IPS-18c (cell line): ENCODE results near the gene CRHR2.

Source experiments
- H3K4me3 ChIP-seq: 2 replicates; pipeline ENCODE4 v1.7.0; 2013; ENCODE audit warnings: low read depth, mild to moderate bottlenecking, low read length, moderate library complexity; ENCODE audit not compliant: insufficient read depth
- H3K9me3 ChIP-seq: one replicate; pipeline ENCODE4 v1.6.1; 2013; ENCODE audit warnings: mild to moderate bottlenecking, low read length, moderate library complexity; ENCODE audit not compliant: control insufficient read depth, insufficient read depth

Gene CRHR2

DNA sequence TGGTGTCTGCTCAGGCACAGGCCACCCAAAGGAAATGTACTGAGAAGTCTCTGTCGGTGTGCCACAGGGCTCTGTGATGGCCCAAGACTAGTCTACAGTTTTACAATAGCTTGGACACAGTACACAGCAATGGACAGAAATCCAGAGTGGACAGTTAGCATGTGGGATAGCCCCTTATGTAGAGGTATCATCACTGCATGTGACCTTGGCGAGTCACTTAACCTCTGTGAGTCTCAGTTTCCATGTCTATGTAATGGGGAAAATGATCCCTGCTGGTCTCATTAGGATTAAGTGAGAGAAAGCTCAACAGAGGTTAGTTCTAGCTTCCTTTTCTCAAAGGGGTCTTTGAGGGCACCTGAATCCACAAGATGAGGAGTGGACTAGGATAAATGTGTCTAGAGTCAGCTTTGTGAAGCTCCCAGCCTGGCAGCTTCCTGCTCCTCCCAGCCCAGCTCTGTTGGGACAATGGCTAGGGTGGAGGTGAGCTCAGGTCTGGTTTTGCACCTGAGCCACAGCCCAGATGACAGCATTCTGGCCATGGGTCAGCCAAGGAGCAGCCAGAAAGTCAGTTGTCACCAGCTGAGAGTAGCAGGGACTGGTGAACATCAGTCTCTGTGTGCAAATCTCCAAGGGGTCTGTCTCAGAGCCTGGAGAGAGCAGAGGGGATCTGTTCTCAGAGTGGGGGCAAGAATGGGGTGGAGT, 17.9 kb downstream of the CRHR2 start:
- no peak overlapping the region for H3K4me3 ChIP-seq
- H3K9me3 ChIP-seq, result no peaks in the 10 kb centered on the region

DNA sequence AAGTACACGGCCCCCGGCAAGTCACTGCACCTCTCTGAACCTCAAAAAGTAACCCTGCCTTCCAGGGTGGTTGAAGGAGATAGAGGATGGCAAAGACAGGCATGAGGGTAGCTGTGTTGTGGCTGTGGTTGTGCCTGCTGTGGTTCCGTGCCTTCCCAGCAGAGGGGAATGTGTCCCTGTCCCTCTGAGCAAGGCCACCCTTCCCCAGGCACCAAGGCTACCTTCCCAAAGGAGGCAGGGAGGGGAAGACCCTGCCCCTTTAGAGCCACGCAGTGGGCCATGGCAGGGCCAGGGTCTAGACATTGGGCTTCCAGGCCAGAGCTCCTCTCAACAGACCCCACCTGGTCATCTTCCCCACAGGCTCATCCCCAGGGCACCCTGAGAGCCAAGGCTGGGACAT, 18.8 kb downstream of the CRHR2 start:
- Histone ChIP-seq H3K9me3 (no peaks in the 10 kb centered on the region), H3K4me3 (no peak overlapping the region)

DNA sequence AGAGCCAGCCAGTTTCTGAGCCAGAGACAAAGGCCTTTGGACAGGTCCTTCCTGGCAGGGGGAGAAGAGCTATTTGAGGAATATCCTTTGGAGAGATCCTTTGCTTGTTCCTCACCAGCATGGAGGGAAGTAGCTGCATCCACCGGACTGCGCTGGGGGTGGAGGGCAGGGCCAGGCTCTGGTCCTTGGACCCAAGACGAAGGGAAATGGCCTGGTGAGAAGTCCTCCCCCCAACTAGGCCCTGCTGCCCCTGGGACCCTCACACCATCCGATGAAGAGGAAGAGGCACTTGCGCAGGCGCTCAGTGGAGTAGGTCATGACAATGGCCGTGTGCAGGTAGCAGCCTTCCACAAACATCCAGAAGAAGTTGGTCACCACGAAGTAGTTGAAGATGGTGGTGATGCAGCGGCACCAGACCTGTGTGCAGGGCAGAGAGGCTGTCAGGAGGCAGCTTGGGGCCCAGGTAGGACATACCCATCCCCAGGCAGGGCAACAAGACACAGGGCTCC, 19.8 kb downstream of the CRHR2 start:
- no peaks in the 10 kb centered on the region for H3K9me3 ChIP-seq

DNA sequence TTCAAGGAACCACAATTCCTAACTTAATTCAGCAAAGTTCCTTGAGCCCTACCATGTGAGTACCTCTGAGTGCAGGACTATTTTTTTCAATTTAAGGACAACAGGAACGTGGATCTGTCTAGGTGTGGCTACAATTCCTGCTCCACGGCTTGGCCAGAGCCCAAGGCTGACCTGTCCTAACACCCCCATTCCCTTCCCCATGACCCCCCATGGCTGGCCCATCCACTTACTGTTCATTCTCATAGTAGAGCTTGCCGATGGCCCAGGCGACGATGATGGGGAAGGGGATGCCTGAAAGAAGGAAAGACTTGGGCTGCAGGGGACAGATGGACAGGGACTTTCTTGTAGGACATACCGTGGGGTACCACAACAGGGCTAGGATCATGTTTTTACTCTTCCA, 20.3 kb downstream of the CRHR2 start:
- no peaks in the 10 kb centered on the region for H3K9me3 ChIP-seq
- no peak overlapping the region for H3K4me3 ChIP-seq

More for the DNA sequence above, 19.8 kb downstream of the CRHR2 start:
- H3K4me3 ChIP-seq, result no peak overlapping the region

DNA sequence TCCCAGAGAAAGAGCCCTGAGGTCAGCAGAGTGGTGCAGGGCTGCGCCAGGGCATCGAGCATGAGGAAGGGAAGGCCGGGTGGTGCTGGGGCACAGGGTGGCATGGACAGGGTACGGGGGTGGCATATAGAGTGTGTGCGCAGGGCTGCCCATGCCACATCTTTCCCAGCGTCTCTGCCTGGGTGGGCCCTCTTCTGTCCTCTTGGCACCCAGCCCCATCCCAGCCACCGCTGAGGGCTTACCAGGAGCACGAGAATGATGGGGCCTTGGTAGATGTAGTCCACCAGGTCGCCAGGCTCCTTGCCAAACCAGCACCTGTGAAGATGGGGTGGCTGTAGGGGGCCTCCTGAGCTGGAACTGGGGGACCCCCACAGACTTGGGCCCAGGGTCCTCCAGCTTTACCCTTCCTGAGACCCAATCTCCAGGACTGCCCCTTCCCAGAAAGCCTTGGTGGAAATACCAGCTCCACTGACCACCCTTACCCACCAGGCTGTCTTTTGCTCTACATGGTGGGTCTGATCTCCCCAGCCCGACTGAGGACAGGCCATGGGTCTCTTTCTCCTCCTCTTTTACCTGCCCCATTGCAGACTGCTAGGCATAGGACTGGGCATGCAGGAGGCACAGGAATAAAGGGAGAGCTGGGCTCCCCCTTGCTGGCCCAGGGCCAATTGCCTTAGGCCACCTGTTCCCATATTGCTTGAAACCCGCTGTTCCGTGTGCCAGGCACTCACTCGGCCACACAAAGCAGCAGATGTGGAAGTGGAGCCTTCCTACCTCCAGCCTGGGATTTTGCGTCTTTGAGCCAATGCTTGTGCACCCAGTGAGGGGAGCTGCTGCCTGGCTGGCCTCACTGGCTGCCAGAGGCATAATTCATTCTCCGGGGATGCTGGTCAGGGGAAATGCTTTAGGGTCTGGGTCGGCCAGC, 21.7 kb downstream of the CRHR2 start:
- Histone ChIP-seq H3K9me3 (no peaks in the 10 kb centered on the region), H3K4me3 (no peak overlapping the region)

DNA sequence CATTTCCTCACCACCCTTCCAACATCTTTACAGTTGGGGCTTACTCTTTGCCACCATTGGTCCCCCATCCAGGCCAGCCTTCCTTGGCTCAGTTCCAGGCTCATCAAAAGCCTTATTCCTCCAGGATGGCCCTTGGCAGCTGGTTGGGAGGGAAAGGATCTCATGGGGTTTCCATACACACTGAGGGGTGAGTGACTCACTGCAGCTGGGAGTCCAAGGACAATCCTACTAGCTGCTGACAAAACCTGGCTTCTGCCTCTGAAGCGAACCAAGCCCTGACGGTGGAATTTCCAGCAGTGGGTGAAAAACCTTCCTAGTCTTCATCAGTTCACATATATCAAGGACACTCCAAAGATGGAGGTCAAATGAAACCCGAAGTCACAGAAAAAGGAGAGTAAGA, 22.9 kb downstream of the CRHR2 start:
- no peaks in the 10 kb centered on the region for H3K9me3 ChIP-seq
- no peak overlapping the region for H3K4me3 ChIP-seq

DNA sequence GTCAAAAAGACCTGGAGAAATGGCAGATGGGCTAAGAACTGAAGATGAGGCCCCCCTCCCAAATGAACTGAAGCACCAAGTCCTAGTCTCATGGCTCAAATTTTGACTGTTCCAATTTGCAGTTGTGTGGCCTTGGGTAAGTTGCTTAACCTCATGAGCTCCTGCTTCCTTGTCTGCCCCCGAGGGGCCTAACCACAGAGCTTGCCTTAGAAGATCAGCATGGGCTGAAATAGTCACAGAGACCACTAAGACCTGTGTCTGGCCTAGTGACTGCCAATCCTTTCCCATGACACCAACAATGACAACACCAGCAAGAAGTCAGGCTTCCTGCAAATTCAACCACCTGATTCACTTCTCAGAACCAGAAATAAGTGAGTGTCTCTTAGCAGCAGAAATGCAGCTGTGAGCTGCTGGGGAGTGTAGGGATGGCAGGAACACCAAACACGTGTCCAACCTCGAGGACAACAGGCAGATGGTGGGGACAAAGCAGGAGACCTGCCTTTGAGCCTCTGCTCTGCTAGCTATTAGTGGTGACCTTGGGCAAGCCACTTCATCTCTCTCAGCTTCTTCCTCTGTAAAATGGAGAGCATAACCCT, 23.7 kb downstream of the CRHR2 start:
- H3K4me3 ChIP-seq, result no peak overlapping the region
- H3K9me3 ChIP-seq, result no peaks in the 10 kb centered on the region

DNA sequence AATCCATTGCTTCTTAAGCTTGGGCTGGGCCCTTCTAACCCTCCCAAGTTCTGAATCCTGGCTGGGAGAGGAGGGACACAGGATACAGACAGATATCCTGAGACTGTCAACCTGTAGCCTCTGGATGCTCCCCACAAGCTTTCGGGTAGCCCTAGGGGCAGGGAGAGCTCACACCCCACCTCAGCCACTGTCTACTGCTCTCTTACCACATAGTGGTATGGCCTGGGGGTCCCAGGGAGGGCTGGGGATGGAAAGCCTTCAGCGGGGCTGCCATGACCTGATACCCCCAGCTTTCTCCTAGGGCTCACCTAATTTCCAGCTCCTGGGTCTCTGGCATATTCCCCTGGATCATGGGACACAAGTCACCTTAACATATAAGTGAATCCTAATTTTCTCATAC, 25.1 kb downstream of the CRHR2 start:
- H3K9me3 ChIP-seq, result no peaks in the 10 kb centered on the region
- no peak overlapping the region for H3K4me3 ChIP-seq

DNA sequence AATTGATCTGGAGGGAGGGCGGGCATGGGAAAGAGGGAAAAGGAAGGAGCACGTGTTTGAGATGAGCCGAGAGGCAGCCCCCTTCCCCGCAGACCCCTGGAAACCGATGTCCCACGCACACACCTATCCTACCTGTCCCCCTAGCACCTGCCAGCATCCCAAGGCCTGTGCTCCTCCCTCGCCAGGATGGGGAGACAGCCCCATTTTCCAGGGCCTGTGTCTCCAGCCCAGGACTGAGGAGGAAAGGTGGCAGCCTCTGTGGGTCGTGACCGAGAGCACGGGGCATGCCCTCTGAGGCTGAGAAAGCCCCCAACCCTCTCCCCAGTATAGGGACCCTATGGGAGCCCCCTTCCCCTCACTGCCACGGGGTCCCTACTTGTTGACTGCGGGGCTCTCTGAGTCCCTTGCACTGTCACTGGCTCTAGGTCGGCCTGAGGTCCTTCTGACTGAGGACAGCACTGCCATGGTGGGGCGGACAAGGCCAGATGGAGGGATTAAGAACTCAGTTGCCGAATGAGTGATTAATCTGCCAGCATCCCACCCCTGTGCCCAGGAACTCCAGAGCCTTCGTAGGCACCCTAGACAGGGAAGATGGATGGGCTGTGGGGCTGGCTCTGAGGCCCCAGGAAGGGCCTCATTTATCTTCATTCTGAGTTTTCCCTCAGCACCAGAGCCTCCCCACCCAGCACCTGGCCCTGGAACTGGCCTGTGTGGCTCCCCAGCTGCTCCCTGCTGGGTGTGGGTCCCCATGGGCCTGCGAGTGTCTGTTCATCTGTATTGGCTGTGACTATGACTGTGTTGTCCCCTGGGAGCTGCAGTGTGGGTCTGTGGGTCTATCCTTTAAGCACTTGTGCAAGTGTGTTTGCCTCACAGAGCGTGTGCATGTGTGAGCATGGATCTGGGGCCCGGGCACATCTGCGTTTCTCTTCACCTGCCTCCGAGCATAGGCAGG, 26.0 kb downstream of the CRHR2 start:
- Histone ChIP-seq H3K4me3 (no peak overlapping the region), H3K9me3 (no peaks in the 10 kb centered on the region)

DNA sequence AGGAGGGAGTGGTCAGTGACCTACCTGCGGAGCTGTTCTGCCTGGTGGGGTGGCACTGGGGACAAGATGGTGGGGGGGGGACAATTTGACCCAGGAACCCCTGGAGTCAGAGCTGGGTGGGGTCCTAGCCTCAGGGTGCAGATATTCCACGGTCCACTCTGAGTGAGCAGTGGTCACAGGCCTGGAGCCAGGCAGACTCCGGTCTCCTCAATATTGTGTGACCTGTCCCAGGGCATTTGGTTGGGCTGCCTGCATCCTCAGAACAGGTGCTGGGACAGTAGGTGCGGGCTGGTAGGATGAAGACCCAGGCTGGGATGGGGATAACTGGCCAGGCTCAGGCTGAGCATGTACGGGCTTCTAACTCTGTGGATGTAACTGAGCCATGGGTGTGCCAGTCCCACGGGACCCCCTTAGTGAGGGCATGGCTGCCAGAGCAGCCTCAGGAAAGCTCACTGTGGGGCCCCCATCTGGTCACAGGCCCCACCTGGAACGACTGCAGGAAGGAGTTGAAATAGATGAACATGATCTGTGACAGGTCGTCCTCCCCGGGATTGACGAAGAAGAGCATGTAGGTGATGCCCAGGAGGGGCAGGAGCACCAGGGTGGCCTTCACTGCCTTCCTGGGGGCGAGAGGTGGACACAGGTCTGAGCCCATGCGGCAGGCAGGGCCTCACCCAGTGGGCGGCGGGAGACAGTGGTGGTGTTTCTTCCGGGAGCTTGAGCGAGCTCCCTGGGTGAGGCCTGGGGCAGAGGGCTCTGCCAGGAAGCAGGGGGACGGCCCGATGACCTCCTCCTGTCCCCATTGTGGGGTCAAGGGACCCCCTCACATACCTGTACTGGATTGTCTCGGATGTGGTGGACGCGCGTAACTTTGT, 26.9 kb downstream of the CRHR2 start:
- no peak overlapping the region for H3K4me3 ChIP-seq
- H3K9me3 ChIP-seq, result no peaks in the 10 kb centered on the region

DNA sequence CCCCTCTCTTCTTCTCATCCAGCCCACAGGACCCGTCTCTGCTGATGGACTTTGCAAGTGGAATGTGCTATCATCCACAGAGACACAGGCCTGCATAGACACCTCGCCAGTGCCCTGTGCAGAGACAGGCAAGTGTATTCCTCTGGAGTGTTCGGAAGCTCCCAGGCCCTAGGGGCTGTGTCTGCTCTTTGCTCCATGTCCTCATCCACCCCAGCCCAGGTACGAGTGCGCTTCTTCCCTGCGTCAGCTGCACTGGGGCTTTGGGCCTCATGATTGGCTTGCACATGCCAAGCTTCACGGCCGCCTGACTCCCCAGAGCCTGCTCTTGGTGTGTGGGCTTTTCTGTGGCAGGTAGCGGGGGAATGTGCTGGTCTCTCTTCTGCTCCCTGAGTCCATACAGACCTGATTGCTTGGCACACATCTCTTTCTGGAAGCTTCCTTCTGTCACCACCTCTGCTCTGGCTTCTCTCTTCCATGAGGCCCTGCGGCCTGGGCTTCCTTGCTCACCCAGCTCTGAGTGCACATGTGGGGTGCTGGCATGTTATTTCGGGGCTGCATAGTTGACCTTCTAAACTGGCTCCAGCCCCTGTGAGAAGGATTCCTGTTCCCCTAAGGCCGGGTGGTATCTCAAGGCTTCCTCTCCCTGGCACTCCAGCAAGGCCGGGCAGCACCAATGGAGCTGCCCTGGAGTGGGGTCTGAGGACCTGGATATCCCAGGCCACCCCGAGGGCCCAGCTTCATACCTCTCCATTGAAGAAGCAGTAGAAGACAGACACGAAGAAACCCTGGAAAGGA, 27.8 kb downstream of the CRHR2 start:
- Histone ChIP-seq H3K9me3 (no peaks in the 10 kb centered on the region), H3K4me3 (no peak overlapping the region)

DNA sequence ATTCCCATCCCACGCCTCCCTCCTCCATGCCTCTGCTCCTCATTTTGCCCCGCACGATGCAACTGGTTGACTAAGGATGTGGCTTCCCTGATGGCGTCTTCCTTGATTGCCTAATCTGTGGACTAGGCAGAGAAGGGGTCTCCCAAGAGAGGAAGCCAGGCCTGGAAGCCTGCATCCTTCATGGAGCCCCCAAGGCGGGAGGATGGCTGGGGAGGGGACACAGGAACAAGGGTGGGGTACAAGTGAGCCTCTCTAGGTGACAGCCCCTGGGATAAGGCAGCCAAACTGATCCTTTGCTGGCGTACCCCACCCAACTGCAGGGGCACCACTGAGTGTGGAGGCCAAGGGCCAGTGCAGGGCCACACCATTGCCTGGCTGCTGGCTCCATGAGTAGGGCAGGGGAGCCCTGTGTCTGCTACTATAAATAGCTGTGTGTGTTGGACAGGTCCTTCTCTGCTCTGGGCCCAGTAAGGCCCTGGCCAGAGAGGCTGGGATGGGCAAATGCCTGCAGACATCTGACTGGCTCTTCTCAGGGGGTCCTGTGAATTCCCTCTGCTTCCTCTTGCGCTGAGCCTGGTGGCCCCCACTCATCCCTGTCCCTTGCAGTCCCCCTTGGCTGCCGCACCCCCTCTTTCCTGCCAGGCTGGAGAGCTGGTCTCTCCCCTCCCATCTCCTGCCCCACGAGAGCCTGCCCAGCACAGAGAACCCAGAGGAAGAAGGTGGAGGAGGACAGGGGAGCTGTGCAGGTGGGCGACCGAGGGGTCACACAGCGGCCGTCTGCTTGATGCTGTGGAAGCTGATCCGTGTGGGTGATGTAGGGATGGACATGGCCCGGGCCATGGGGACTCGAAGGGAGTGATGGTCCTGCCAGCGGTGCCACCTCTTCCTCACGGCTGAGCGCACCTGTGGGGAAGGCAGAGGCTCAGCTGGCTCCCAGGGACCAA, 29.3 kb downstream of the CRHR2 start:
- Histone ChIP-seq H3K4me3 (no peak overlapping the region), H3K9me3 (no peaks in the 10 kb centered on the region)

DNA sequence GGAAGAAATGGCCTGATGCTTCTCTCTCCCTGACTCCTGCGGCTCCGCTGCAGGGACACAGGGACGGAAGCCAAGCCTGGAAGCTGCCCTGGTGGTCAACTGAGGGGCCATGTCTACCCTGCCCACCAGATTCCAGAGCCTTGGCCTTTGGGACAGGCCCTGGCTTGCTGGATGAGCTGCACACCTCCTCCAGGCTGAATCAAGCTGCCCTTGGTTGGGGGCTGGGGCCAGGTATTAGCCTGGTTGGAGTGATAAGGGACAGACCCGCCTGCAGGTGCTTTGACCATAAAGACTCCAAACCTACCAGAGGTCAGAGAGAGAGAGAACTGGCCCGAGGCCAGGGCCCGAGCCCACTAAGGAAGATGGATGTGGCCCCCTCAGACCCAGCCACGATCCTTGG, 30.1 kb downstream of the CRHR2 start:
- no peak overlapping the region for H3K4me3 ChIP-seq
- H3K9me3 ChIP-seq, result no peaks in the 10 kb centered on the region

DNA sequence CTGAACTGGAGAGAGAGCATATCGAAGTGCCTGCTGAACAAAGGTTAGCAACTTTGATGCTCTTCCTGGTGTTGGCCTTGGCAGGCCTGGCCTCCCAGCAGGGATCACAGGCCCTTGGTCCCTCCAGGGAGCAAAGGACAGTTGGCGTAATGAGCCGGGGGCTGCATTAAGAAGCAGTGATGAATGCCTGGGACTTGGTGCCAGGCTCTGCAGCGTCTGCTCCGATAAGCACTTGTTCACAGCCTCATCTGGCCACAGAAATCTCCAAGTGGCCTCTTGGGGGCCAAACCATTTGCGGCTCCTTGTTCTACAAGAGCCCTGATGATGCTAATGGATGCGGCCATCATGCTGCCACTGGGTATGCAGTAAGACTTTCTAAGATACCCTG, 31.8 kb downstream of the CRHR2 start:
- Histone ChIP-seq H3K4me3 (no peak overlapping the region), H3K9me3 (no peaks in the 10 kb centered on the region)
